Skeletal muscle satellite cell (primary cell): Measurements from ENCODE around the gene CBX5.

Experiments used
- H3K27me3 ChIP-seq: 2 replicates; pipeline ENCODE4 v1.7.0; 2013; ENCODE audit warnings: low read length; ENCODE audit not compliant: control insufficient read depth, insufficient read depth
- H3K36me3 ChIP-seq: 2 replicates; pipeline ENCODE4 v1.7.0; 2013; ENCODE audit warnings: mild to moderate bottlenecking, control low read depth, low read length; ENCODE audit not compliant: insufficient read depth
- H3K4me1 ChIP-seq: 2 replicates; pipeline ENCODE4 v1.7.0; 2013; ENCODE audit warnings: low read length; ENCODE audit not compliant: control insufficient read depth, insufficient read depth
- H3K4me2 ChIP-seq: 2 replicates; pipeline ENCODE4 v1.7.0; 2013; ENCODE audit warnings: mild to moderate bottlenecking, low read length
- H3K4me3 ChIP-seq: 2 replicates; pipeline ENCODE4 v1.7.0; 2013; ENCODE audit warnings: low read length
- H3K9ac ChIP-seq: 2 replicates; pipeline ENCODE4 v1.7.0; 2013; ENCODE audit warnings: mild to moderate bottlenecking, low read depth, low read length, moderate library complexity
- H3K9me3 ChIP-seq: replicated peaks from 2 replicates; pipeline ENCODE4 v1.7.0; 2013; ENCODE audit warnings: mild to moderate bottlenecking, control low read depth, low read length

The CBX5 gene

GRCh38 chr12:54277823-54278276 is 2.1 kb downstream of the CBX5 start:
- Histone ChIP-seq H3K27me3 (no peaks in the 10 kb centered on the region), H3K4me3 (peak overlapping the region; percentile 92), H3K36me3 (peaks cover 22% of the 10 kb centered on the region), H3K9ac (peak overlapping the region; percentile 98), H3K4me1 (peaks cover 16% of the 10 kb centered on the region), H3K9me3 (no peaks in the 10 kb centered on the region), H3K4me2 (peak overlapping the region; percentile 77)

DNA sequence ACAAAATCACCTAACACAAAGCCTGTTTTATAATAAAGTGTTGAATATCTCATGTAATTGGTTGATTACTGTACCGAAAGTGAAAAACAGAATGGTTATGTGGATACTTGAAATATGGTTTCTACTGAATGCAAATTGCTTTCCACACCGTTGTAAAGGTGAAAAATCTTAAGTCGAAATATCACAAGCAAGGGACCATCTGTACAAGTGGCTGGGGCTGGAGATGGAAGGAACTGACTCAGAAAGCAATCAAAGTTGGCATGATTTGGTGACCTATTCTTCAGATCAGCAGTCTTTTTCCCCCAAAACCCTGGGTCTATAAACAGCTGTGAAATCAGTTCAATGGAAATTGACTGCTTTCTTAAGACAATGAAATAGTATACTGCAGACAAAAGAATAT is 3.6 kb downstream of the CBX5 start:
- Histone ChIP-seq H3K9ac (no peak overlapping the region), H3K4me1 (peaks cover 10% of the 10 kb centered on the region), H3K4me3 (no peak overlapping the region), H3K4me2 (no peak overlapping the region), H3K36me3 (peaks cover 16% of the 10 kb centered on the region), H3K27me3 (no peaks in the 10 kb centered on the region), H3K9me3 (no peaks in the 10 kb centered on the region)

GRCh38 chr12:54273981-54274380 is 5.9 kb downstream of the CBX5 start:
- Histone ChIP-seq H3K36me3 (peaks cover 10% of the 10 kb centered on the region), H3K9me3 (no peaks in the 10 kb centered on the region), H3K4me3 (no peak overlapping the region), H3K4me2 (no peak overlapping the region), H3K27me3 (no peaks in the 10 kb centered on the region), H3K4me1 (peaks cover 10% of the 10 kb centered on the region), H3K9ac (no peak overlapping the region)

DNA sequence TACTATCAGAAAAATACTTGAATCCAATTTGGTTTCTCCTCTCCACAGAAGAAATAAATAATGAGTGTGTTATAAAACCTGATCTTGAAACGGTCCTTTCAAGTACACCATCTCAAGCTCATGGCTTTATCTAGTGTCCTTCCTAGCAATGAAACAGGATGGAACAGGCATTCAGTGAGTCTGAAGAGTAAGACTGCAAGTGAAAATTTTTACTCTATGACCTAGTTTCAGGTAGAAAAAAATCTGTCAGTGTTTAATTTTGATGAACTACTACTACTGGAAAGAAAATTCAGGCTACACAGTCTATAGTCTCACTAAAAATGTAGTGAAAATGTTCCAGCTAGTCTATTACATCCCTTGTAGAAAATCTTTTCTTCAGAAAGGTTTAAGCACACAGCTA is 7.7 kb downstream of the CBX5 start:
- Histone ChIP-seq H3K9me3 (no peaks in the 10 kb centered on the region), H3K4me2 (no peak overlapping the region), H3K27me3 (no peaks in the 10 kb centered on the region), H3K36me3 (peaks cover 10% of the 10 kb centered on the region), H3K9ac (no peak overlapping the region), H3K4me3 (no peak overlapping the region), H3K4me1 (no peaks in the 10 kb centered on the region)

DNA sequence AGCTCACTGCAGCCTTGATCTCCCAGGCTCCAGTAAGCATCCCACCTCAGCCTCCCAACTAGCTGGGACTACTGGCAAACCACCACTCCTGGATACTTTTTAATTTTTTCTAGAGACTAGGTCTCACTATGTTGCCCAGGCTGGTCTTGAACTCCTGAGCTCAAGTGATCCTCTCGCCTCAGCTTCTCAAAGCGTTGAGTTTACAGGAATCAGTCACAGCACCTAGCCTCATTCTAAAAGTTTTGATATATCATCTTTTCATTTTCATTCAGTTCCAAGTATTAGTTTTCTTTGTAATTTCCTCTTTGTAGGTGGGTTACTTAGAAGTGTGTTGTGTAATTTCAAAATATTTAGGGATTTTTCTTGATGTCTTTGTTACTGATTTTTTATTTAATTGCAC is 9.6 kb downstream of the CBX5 start:
- H3K4me1 ChIP-seq: no peaks in the 10 kb centered on the region
- H3K4me3 ChIP-seq: no peak overlapping the region
- no peaks in the 10 kb centered on the region for H3K27me3 ChIP-seq
- no peak overlapping the region for H3K9ac ChIP-seq
- H3K9me3 ChIP-seq: no peaks in the 10 kb centered on the region
- no peak overlapping the region for H3K4me2 ChIP-seq
- H3K36me3 ChIP-seq: peaks cover 10% of the 10 kb centered on the region

- H3K4me3 ChIP-seq: no peak overlapping the region
- H3K36me3 ChIP-seq: peaks cover 1% of the 10 kb centered on the region
- no peaks in the 10 kb centered on the region for H3K9me3 ChIP-seq
- no peak overlapping the region for H3K4me2 ChIP-seq
- H3K4me1 ChIP-seq: peaks cover 13% of the 10 kb centered on the region
- no peak overlapping the region for H3K9ac ChIP-seq
- no peaks in the 10 kb centered on the region for H3K27me3 ChIP-seq
These were observed 13.1 kb downstream of the CBX5 start for GRCh38 chr12:54266852-54267251.

GRCh38 chr12:54265364-54265812 is 14.5 kb downstream of the CBX5 start:
- H3K36me3 ChIP-seq: no peaks in the 10 kb centered on the region
- H3K9me3 ChIP-seq: no peaks in the 10 kb centered on the region
- H3K4me3 ChIP-seq: no peak overlapping the region
- peaks cover 17% of the 10 kb centered on the region for H3K4me1 ChIP-seq
- H3K9ac ChIP-seq: no peak overlapping the region
- H3K4me2 ChIP-seq: no peak overlapping the region
- no peaks in the 10 kb centered on the region for H3K27me3 ChIP-seq

- Histone ChIP-seq H3K4me1 (peaks cover 46% of the 10 kb centered on the region), H3K4me3 (peak overlapping the region; percentile 23), H3K9me3 (no peaks in the 10 kb centered on the region), H3K9ac (peak overlapping the region; percentile 1), H3K4me2 (peak overlapping the region; percentile 57), H3K36me3 (peaks cover 3% of the 10 kb centered on the region), H3K27me3 (no peaks in the 10 kb centered on the region)
These were observed 17.5 kb downstream of the CBX5 start for GRCh38 chr12:54262403-54262925.

DNA sequence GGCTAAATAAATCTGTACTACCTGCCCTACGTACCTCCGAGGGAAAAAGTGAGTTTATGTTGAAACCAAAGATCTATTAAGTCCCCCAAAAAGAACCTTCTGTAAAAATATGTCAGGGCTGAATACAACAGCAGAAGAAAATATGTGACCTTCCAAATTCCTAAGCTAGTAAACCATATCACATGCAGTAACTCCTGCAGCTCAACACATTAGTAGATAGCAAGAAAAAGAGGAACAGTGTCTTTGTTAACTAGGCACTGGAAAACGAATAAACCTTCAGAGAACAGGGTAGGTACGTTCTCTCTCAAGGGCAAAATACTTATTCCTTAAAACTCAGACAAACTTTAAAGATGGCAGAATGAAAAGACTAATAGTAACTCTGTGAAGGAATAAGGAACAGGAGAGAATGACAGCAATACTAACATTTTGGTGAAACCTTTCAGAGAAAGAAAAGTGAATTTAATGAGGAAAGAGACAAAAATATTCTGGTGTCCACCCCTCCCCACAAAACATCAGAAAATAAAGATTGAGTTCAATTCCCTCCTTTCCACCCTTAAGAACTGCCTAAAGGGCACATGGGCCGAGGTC is 18.0 kb downstream of the CBX5 start:
- Histone ChIP-seq H3K9me3 (no peaks in the 10 kb centered on the region), H3K4me1 (peaks cover 47% of the 10 kb centered on the region), H3K9ac (peak overlapping the region; percentile 1), H3K27me3 (no peaks in the 10 kb centered on the region), H3K4me3 (no peak overlapping the region), H3K36me3 (peaks cover 9% of the 10 kb centered on the region), H3K4me2 (peak overlapping the region; percentile 57)

GRCh38 chr12:54259194-54260011 is 20.5 kb downstream of the CBX5 start:
- Histone ChIP-seq H3K4me2 (peak overlapping the region; percentile 89), H3K9ac (peak overlapping the region; percentile 81), H3K4me1 (peaks cover 47% of the 10 kb centered on the region), H3K9me3 (no peaks in the 10 kb centered on the region), H3K4me3 (peak overlapping the region; percentile 68), H3K27me3 (no peaks in the 10 kb centered on the region), H3K36me3 (peaks cover 22% of the 10 kb centered on the region)

- Histone ChIP-seq H3K36me3 (peaks cover 24% of the 10 kb centered on the region), H3K9ac (peak overlapping the region; percentile 81), H3K4me3 (peak overlapping the region; percentile 9), H3K4me2 (peak overlapping the region; percentile 89), H3K4me1 (peaks cover 47% of the 10 kb centered on the region), H3K27me3 (no peaks in the 10 kb centered on the region), H3K9me3 (no peaks in the 10 kb centered on the region)
These were observed 21.7 kb downstream of the CBX5 start for GRCh38 chr12:54258201-54258681.
